HG02973 (cell line): ENCODE data around the gene NUDT17.
"Not testable (repeated sequence)": the region's sequence is repeated elsewhere in the genome, so short reads cannot be mapped to it uniquely, and the experiment has no call there.

ENCODE experiments used
- ATAC-seq: cut with Tn5 transposase; IDR thresholded peaks from one replicate; pipeline ENCODE4 v1.9.1; 2021; ENCODE audit warnings: moderate library complexity; ENCODE audit not compliant: unreplicated experiment

Gene NUDT17

GRCh38 chr1:145845514-145846161, at the start of gene NUDT17:
Gene NUDT17 (plus strand): TSS chr1:145845630. CDS start chr1:145845641, 11 bp downstream.
- peak; percentile 43 for ATAC-seq

- no peak for ATAC-seq
Measured at GRCh38 chr1:145796753-145797152, 48.7 kb upstream of the NUDT17 start.

- no peak for ATAC-seq
Measured at GRCh38 chr1:145799806-145800205, 45.6 kb upstream of the NUDT17 start.

- no peak for ATAC-seq
Measured at GRCh38 chr1:145804235-145805045, 41.0 kb upstream of the NUDT17 start.

GRCh38 chr1:145805057-145805456, 40.4 kb upstream of the NUDT17 start:
- ATAC-seq = no peak

- no peak for ATAC-seq
Measured at GRCh38 chr1:145806408-145806807, 39.0 kb upstream of the NUDT17 start.

GRCh38 chr1:145806844-145807243, 38.6 kb upstream of the NUDT17 start:
- no peak for ATAC-seq

- ATAC-seq = not testable (repeated sequence)
Measured at GRCh38 chr1:145812977-145813810, 32.2 kb upstream of the NUDT17 start.

- ATAC-seq = not testable (repeated sequence)
Measured at GRCh38 chr1:145818095-145818494, 27.3 kb upstream of the NUDT17 start.

- not testable (repeated sequence) for ATAC-seq
Measured at GRCh38 chr1:145822779-145823331, 22.6 kb upstream of the NUDT17 start.

- peak; percentile 79 for ATAC-seq
Measured at GRCh38 chr1:145823565-145824498, 21.6 kb upstream of the NUDT17 start, which contains the start of the genes POLR3C and RNF115. Gene POLR3C (plus strand): TSS chr1:145824200. CDS start chr1:145825777, 1,577 bp downstream. Gene RNF115 (minus strand): TSS chr1:145824095. CDS start chr1:145823873, 222 bp downstream.

- ATAC-seq = no peak
Measured at GRCh38 chr1:145824499-145824842, 21.0 kb upstream of the NUDT17 start.

GRCh38 chr1:145826030-145826429, 19.4 kb upstream of the NUDT17 start:
- ATAC-seq = no peak

GRCh38 chr1:145827966-145828365, 17.5 kb upstream of the NUDT17 start:
- no peak for ATAC-seq

GRCh38 chr1:145828367-145829026, 16.9 kb upstream of the NUDT17 start:
- no peak for ATAC-seq

- not testable (repeated sequence) for ATAC-seq
Measured at GRCh38 chr1:145830810-145831209, 14.6 kb upstream of the NUDT17 start.

- ATAC-seq = no peak
Measured at GRCh38 chr1:145837656-145838055, 7.8 kb upstream of the NUDT17 start.

GRCh38 chr1:145843031-145843430, 2.4 kb upstream of the NUDT17 start:
- no peak for ATAC-seq

GRCh38 chr1:145845144-145845513, 301 bp upstream of the NUDT17 start:
- peak; percentile 62 for ATAC-seq
